ENCODE data around the gene SYT2.
"Not testable (repeated sequence)": the region's sequence is repeated elsewhere in the genome, so short reads cannot be mapped to it uniquely, and the experiment has no call there.

The SYT2 gene

GRCh38 chr1:202565890-202566602 lies 144.2 kb downstream of the SYT2 start:
- DNase-seq, result no peak

- no peak for DNase-seq
Measured at GRCh38 chr1:202564958-202565495, 145.2 kb downstream of the SYT2 start.

- no peak for DNase-seq
Measured at GRCh38 chr1:202563818-202564217, 146.4 kb downstream of the SYT2 start.

GRCh38 chr1:202562444-202563060 lies 147.7 kb downstream of the SYT2 start:
- no peak for DNase-seq

GRCh38 chr1:202561726-202562443 lies 148.4 kb downstream of the SYT2 start:
- no peak for DNase-seq

GRCh38 chr1:202561240-202561639 lies 149.0 kb downstream of the SYT2 start:
- DNase-seq, result no peak

- DNase-seq, result not testable (repeated sequence)
Measured at GRCh38 chr1:202557662-202558061, 152.6 kb downstream of the SYT2 start.

GRCh38 chr1:202556037-202556436 lies 154.2 kb downstream of the SYT2 start:
- DNase-seq, result not testable (repeated sequence)

- DNase-seq, result not testable (repeated sequence)
Measured at GRCh38 chr1:202554619-202555018, 155.6 kb downstream of the SYT2 start.

GRCh38 chr1:202553560-202554038 lies 156.7 kb downstream of the SYT2 start:
- no peak for DNase-seq

GRCh38 chr1:202553078-202553477 lies 157.2 kb downstream of the SYT2 start:
- not testable (repeated sequence) for DNase-seq

GRCh38 chr1:202552615-202553014 lies 157.6 kb downstream of the SYT2 start:
- not testable (repeated sequence) for DNase-seq

GRCh38 chr1:202551683-202552082 lies 158.6 kb downstream of the SYT2 start:
- no peak for DNase-seq

GRCh38 chr1:202550088-202550487 lies 160.2 kb downstream of the SYT2 start:
- DNase-seq, result not testable (repeated sequence)

- DNase-seq, result no peak
Measured at GRCh38 chr1:202547215-202547614, 163.0 kb downstream of the SYT2 start.

- DNase-seq, result not testable (repeated sequence)
Measured at GRCh38 chr1:202546796-202547195, 163.5 kb downstream of the SYT2 start.

- not testable (repeated sequence) for DNase-seq
Measured at GRCh38 chr1:202546377-202546776, 163.9 kb downstream of the SYT2 start.

- DNase-seq, result not testable (repeated sequence)
Measured at GRCh38 chr1:202545647-202546303, 164.5 kb downstream of the SYT2 start.

GRCh38 chr1:202544766-202545449 lies 165.3 kb downstream of the SYT2 start:
- not testable (repeated sequence) for DNase-seq

GRCh38 chr1:202543537-202543936 lies 166.7 kb downstream of the SYT2 start:
- DNase-seq, result not testable (repeated sequence)

- not testable (repeated sequence) for DNase-seq
Measured at GRCh38 chr1:202542415-202542814, 167.8 kb downstream of the SYT2 start.

- DNase-seq, result not testable (repeated sequence)
Measured at GRCh38 chr1:202540858-202541257, 169.4 kb downstream of the SYT2 start.
